K562 (cell line): ENCODE data around the gene PRF1. TPM values are rescaled to one million over a fixed set of nuclear protein-coding genes. Genes with fewer than 3 reads are reported as not detected.

Experiments
- ATF7 ChIP-seq: fragments of 450-650 bp; IDR thresholded peaks from 2 replicates; pipeline ENCODE4 v1.7.1; 2014; ENCODE audit warnings: mild to moderate bottlenecking, moderate library complexity
- BACH1 ChIP-seq: fragments of 200-800 bp; sonication (Bioruptor generic); IDR thresholded peaks from 2 replicates; pipeline ENCODE4 v1.6.1; 2016; ENCODE audit warnings: missing genetic modification characterization, missing compliant biosample characterization
- CUX1 ChIP-seq: fragments of 200-800 bp; sonication (Bioruptor generic); IDR thresholded peaks from 2 replicates; pipeline ENCODE4 v1.6.1; 2016; ENCODE audit warnings: missing genetic modification characterization, missing compliant biosample characterization
- DNMT1 ChIP-seq: fragments of 450-650 bp; IDR thresholded peaks from 2 replicates; pipeline ENCODE4 v1.6.1; 2016; ENCODE audit warnings: antibody characterized with exemption, mild to moderate bottlenecking
- KDM5B ChIP-seq: fragments of 200-600 bp; sonication (generic); IDR thresholded peaks from 2 replicates; pipeline ENCODE4 v1.6.1; 2012; ENCODE audit warnings: low read depth, mild to moderate bottlenecking, moderate library complexity, low read length, control low read depth, inconsistent platforms; ENCODE audit not compliant: insufficient replicate concordance
- MCM7 ChIP-seq, 2 experiments: fragments of 450-650 bp; IDR thresholded peaks; 2 replicates each; pipeline ENCODE4 v1.6.1; 2016 to 2018
- POLR2G ChIP-seq: fragments of 200-400 bp; formaldehyde crosslinking; IDR thresholded peaks from 2 replicates; pipeline ENCODE4 v1.6.1; 2017; ENCODE audit warnings: low read depth, mild to moderate bottlenecking, antibody characterized with exemption, low read length, moderate library complexity
- TCF7 ChIP-seq: sonication (generic); IDR thresholded peaks from 2 replicates; pipeline ENCODE4 v1.6.1; 2016; ENCODE audit warnings: antibody characterized with exemption, borderline replicate concordance
- ZBTB49 ChIP-seq: sonication (generic); formaldehyde crosslinking; IDR thresholded peaks from 2 replicates; pipeline ENCODE4 v1.8.0; 2022; ENCODE audit warnings: missing genetic modification reagents, mild to moderate bottlenecking, borderline replicate concordance
- ZFP1 ChIP-seq: fragments of 450-650 bp; formaldehyde crosslinking; IDR thresholded peaks from 2 replicates; pipeline ENCODE4 v1.4.0; 2020; ENCODE audit warnings: mild to moderate bottlenecking, mixed read lengths
- ZFP36 ChIP-seq: fragments of 150-350 bp; IDR thresholded peaks from 2 replicates; pipeline ENCODE4 v1.6.1; 2018; ENCODE audit warnings: low read length, low read depth; ENCODE audit not compliant: partially characterized antibody
- ZNF184 ChIP-seq: sonication (generic); formaldehyde crosslinking; IDR thresholded peaks from 2 replicates; pipeline ENCODE4 v1.5.0; 2020; ENCODE audit warnings: missing genetic modification reagents
- ZNF41 ChIP-seq: fragments of 250-450 bp; sonication (Bioruptor Pico); conservative IDR thresholded peaks from 2 replicates; pipeline ENCODE4 v1.4.0; 2020; ENCODE audit warnings: mild to moderate bottlenecking
- ZNF592 ChIP-seq: fragments of 450-650 bp; IDR thresholded peaks from 2 replicates; pipeline ENCODE4 v1.6.1; 2017; ENCODE audit warnings: antibody characterized with exemption, mild to moderate bottlenecking
- ZNF778 ChIP-seq: fragments of 450-650 bp; formaldehyde crosslinking; IDR thresholded peaks from 2 replicates; pipeline ENCODE4 v1.4.0; 2020; ENCODE audit warnings: mild to moderate bottlenecking, moderate library complexity
- polyA plus RNA-seq, 8 experiments: library from polyadenylated mRNA; depleted of rRNA in 4 of 8; stranded (reverse) in 5 of 8; unstranded in 3 of 8; fragments of >200 nt; fragmentation: Nextera tagmentation in 2 of 8; fragmentation: Illumina TruSeq in 1 of 8; extraction: Ambion mirVana in 2 of 8; extraction: Trizol in 1 of 8; gene quantifications; 2 replicates each; pipeline versions ENCODE4 v1.2.1 to v1.2.3, GENCODE V29; 2011 to 2014; ENCODE audit warnings: inconsistent platforms in 1 of 8, missing spikeins in 1 of 8
- total RNA-seq, 7 experiments: library from RNA; depleted of rRNA in 6 of 7; stranded (reverse); fragments of >200 nt in 6 of 7; fragmentation: Illumina TruSeq in 2 of 7; extraction: Trizol in 2 of 7; gene quantifications; 2 replicates each; pipeline versions ENCODE4 v1.2.1 to v1.2.3, GENCODE V29; 2011 to 2021; ENCODE audit warnings: low replicate concordance in 1 of 7

The PRF1 gene
- total and polyA plus RNA-seq, 9 of the 15 experiments (the other 6 are each of a cell fraction or from before 2014, with no cell fraction given) = 3.8 to 8.6 (median 6.3) TPM

GRCh38 chr10:70590655-70591416 is 11.7 kb downstream of the PRF1 start (continued):
- TF ChIP-seq ZBTB49 (CRISPR knock-in tag) (no peak), BACH1 (tag) (peak; percentile 99), MCM7 (IDR thresholded peaks at IDR 0.05) (no peak), DNMT1 (no peak), CUX1 (CRISPR knock-in tag) (peak; percentile 98), KDM5B (no peak), ATF7 (no peak), ZNF184 (CRISPR knock-in tag) (no peak), ZNF778 (no peak), ZNF592 (peak; percentile 99), ZFP1 (peak; percentile 84), ZFP36 (no peak), POLR2G (no peak), ZNF41 (CRISPR knock-in tag) (peak; percentile 97), TCF7 (no peak)
